Hematopoietic multipotent progenitor cell treated with erythropoietin and hydrocortisone succinate and interleukin-3 and kit ligand, for 6 days (in vitro differentiated cells): ENCODE data around the gene PPM1J.

Experiments
- DNase-seq: peaks from one replicate; pipeline ENCODE4 v3.0.0-alpha.2; 2015

PPM1J gene

DNA sequence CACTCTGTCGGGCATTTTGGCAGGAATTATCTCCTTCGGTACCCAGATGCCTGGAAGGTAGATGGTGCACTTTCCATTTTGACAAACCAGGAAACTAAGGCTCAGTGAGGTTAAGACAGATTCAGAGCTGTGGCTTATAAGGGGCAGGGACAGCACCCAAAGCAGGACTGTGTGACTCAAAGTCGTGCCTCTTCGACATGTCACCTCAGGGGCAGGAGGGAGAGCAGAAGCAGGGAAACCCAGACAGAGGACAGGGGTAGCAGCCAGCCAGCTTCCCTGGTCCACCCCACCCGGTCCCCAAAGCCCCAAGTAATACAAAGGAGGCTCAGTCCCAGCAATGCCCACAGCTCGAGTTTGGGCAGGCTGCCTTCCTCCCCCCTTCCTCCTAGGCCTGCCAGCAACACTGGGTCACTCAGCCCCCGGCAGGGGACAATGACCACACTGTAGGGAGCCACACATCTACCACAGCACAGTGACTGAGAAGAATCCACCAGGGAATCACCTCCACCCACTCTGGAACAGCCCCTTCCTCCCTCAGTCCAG is 10.7 kb downstream of the PPM1J start:
- DNase-seq = no peak

- no peak for DNase-seq
These were observed 11.4 kb downstream of the PPM1J start for GRCh38 chr1:112703706-112704105.

DNA sequence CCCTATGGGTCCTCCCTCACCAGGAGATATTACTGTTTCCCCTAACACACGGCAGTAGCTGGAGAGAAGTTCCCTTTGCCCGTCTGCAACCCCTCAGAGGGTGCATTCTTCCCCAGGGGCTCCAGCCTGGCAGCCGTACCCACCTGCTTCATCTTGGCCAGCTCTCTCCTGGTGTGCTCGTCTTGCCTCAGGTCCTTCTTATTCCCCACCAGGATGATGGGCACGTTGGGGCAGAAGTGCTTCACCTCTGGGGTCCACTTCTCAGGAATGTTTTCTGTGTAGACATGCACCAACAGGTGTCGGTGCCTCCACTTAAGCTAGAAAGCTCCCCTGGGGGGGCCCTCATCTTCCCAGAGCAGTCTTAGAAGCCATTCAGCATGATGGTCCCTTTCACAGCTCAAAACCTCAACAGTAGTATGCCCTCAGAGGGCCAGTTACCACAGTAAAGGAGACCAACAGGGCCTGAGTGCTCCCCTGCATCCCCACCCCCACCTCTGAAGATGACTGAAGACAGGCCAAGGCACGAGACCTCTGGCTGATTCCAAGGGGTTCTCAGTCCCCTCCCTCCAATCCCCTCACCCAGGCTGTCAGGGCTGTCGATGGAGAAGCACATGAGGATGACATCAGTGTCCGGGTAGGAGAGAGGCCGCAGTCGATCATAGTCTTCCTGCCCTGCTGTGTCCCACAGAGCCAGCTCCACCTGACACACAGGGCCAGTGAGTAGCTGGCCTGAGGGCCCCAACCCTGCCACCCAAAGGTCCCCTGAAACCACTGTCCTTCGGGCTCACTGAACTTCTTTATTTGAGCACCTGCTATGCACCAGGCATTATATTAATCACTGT is 12.5 kb downstream of the PPM1J start:
- DNase-seq = no peak

DNA sequence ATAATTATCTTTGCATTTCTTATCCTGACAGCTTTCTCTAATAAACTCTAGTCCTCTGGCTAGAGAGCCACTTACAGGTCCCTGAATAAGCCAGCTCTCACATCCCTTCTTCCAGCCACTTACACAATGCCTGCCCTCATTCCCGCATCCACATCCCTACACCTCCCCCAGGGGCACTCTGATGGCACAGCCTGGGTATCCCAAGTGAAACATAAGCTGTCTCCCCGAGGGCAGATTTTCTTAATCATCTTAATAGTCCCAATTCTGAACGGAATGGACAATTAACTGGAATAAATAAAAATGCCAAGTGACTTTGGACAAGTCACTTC is 13.1 kb downstream of the PPM1J start:
- DNase-seq = no peak

DNA sequence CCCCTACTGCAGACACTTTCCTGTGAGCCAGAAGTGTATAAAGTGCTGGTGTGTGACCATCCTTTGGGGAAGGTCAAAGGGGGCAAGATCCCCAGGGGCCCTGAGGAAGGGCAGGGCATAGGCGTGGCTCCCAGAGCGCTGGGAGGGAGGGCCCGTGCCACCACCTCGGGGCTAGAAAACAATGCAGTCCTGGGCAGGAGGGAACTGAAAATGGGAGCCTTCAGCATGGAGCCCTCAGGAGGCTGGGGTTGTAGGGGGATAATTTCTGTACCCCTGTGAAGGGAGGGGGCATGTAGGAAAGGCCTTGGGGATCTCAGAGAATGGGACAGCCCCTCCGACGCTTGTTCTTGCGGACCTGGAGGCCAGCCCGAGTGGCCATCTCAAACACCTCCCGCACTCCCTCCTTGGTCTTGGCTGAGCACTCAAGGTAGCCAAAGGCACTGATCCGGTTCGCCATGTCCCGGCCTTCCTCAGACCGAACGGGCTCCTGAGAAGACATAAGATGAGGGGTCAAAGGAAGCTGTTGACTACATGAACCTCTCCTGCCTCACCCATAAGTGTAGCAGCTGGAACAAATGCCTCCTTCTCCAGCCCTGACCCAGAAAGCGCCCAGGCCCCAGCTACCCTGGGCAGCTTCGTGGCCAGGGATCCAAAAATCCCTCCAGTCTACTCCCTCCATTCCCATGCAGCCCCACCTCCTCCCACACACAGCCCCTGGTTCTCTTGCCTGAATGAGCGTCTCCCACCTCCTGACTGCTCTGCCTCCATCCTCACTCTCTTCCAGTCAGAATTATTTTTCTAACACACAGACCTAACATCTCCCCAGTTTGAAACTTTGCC is 13.7 kb downstream of the PPM1J start:
- DNase-seq = no peak

- DNase-seq = peak; percentile 96
These were observed 14.6 kb downstream of the PPM1J start for GRCh38 chr1:112700290-112701226.

DNA sequence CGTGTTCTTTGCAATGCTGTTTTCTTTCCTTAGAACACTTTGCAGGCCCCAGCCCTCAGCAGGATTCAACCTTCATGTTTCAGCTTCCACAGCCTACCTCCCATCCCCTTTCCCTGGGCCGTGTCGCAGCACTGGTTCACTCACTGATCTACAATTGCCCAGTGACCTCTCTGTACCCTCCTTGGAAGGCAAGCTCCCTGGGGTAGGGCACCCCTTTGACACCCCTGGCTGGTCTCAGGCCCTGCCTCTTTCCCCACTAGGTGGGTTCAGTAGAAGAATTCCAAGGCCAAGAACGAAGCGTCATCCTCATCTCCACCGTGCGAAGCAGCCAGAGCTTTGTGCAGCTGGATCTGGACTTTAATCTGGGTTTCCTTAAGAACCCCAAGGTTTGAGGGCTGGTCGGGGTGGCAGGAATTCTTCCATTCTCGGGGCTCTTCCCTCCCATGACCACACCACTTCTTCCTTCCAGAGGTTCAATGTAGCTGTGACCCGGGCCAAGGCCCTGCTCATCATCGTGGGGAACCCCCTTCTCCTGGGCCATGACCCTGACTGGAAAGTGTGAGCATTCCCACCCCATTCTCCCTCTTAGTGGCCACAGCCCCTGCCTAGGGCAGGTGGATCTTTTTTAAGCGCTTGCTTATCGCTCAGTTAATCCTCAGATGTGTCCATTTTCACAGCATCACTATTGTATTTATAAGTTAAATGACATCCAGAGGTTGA is 15.5 kb downstream of the PPM1J start:
- no peak for DNase-seq

DNA sequence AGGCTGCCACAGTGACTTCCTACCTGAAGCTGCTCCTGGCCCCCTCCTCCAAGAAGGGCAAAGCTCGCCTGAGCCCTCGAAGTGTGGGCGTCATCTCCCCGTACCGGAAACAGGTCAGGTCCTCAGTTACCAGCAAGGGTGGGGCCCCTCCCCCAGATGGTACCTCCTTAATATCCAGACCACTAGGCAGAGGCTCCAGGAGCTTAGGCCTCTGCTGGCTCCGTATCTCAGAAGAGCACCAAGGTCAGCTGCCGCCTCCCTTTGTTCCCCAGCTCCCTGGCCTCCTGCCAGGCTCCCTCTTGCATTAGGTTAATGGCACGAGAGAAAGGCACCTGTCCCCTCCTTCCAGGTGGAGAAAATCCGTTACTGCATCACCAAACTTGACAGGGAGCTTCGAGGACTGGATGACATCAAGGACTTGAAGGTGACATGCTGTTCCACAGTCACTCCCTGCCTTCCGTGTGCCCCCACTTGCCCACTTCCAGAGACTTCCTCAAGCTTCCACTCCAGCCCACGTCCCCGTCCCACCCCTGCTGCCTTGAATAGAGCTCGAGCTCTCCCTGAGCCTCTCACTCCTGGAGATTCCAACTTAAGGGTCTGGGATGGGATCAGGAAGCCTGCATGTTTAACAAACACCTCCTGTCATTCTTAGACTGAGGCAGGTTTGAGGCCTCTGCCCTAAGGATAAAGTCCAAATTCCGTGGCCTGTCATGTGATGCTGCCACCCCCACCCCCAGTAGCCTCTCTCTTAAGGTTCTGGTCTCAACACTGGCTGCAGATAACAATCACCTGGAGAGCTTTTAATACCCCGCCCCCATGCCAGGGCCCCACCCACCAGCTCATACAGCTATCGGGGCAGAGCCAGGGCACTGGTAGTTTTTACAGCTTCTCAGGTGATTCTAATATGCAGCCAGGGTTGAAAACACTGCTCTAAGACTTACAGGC is 16.5 kb downstream of the PPM1J start:
- peak; percentile 87 for DNase-seq

DNA sequence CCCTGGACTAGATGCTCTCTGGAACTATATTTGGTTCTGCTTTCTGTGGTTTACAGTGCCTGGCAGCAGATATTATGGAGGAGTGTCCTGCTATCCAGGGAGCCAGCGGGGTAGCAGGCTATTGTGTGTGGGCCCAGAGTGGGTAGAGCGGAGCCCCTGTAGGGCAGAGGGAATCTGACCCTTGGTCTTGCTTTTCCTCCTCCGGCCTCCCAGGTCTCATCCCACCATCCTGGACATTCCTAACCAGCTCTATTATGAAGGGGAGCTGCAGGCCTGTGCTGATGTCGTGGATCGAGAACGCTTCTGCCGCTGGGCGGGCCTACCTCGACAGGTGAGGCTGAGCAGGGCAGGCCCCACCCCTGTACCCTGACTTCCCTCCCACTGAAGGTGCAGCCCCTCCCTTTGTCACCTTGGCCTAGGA is 17.3 kb downstream of the PPM1J start:
- no peak for DNase-seq

DNA sequence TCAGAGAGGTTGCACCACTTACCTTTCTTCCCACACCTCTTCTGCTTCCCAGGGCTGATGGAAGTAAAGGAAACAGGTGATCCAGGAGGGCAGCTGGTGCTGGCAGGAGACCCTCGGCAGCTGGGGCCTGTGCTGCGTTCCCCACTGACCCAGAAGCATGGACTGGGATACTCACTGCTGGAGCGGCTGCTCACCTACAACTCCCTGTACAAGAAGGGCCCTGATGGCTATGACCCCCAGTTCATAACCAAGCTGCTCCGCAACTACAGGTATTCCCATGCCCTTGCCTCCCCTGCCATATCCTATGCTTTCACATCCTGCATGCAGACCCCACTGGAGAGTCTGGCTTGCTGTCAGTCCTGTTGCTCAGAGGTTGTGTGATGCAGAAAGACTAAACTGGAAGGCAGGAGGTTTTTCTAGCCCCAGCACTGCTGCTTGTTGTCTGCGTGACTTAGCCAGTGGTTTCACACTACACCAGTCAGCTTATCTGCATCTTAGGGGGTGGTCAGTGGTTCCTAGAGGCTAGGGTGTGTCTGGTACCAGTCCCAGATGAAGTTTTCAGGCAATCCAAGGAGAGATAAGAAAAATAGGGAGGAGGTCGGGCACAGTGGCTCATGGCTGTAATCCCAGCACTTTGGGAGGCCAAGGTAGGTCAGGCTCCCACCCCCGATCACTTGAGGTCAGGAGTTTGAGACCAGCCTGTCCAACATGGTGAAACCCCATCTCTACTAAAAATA is 18.4 kb downstream of the PPM1J start:
- peak; percentile 75 for DNase-seq

DNA sequence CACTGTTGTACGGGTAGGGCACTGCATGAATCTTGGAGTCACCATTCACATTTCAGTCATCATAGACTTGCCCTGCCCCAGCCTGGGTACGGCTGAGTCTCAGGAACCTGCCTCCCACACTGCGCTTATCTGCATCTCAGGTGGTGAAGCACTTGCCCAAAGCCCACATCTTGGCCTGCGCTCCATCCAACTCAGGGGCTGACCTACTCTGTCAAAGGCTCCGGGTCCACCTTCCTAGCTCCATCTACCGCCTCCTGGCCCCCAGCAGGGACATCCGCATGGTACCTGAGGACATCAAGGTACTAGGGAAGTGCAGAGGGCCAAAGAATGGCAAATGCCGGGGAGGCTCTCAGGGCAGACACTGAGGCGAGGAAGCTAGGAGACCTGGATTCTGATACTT is 19.9 kb downstream of the PPM1J start:
- no peak for DNase-seq

DNA sequence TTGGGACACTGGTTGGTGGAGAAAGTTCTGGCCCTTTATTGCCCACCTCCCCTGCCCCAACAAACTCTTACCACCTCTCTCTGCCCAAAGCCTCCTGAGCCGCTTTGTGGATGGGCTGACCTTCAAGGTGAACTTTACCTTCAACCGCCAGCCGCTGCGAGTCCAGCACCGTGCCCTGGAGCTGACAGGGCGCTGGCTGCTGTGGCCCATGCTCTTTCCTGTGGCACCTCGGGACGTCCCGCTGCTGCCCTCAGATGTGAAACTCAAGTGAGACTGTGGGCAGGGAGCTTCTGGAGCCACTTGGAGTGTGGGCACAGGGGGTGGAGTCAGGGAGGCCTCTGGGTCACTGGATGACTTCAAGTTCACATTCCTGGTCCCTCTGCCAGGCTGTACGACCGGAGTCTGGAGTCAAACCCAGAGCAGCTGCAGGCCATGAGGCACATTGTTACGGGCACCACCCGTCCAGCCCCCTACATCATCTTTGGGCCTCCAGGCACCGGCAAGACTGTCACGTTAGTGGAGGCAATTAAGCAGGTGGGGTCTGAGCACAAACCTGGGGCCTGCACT is 20.7 kb downstream of the PPM1J start:
- DNase-seq = no peak

GRCh38 chr1:112693821-112694220 is 21.3 kb downstream of the PPM1J start:
- DNase-seq = no peak

- no peak for DNase-seq
These were observed 22.5 kb downstream of the PPM1J start for GRCh38 chr1:112692681-112693080.

- no peak for DNase-seq
These were observed 25.3 kb downstream of the PPM1J start for GRCh38 chr1:112689842-112690237.

DNA sequence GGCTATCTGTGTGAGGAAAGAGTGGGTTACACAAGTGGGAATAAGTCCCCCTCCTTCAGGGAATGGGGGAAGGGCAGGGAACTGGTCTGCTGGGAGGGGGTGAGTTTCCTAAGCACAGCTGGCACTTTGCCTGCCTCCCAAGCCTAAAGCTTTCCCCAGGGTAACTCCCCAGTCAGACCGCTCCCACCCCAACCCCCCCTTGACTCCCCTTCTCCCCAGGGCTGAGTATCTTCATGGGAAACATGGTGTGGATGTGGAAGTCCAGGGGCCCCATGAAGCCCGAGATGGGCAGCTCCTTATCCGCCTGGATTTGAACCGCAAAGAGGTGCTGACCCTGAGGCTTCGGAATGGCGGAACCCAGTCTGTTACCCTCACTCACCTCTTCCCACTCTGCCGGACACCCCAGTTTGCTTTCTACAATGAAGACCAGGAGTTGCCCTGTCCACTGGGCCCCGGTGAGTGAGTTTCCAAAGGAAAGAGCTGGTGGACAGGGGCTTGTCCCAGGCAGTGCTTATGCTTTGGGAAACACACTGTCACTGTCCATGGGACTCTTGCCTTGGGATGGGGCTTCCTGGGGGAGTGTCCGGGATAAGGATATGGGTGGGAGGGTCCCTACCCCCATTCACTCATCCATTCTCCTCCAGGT is 25.8 kb downstream of the PPM1J start:
- DNase-seq = no peak

- DNase-seq = no peak
These were observed 26.3 kb downstream of the PPM1J start for GRCh38 chr1:112688781-112689193.

- DNase-seq = no peak
These were observed 27.2 kb downstream of the PPM1J start for GRCh38 chr1:112687785-112688496.

- no peak for DNase-seq
These were observed 27.8 kb downstream of the PPM1J start for GRCh38 chr1:112687361-112687760.
